SU-DHL-6 (cell line): ENCODE measurements around the gene SNRPD1.
"Not testable (repeated sequence)": the region's sequence is repeated elsewhere in the genome, so short reads cannot be mapped to it uniquely, and the experiment has no call there.

ENCODE experiments used
- EZH2phosphoT487 ChIP-seq: fragments of 200-600 bp; sonication (generic), shearing (Covaris generic); conservative IDR thresholded peaks from 2 replicates; pipeline ENCODE4 v1.6.1; 2018; ENCODE audit warnings: mild to moderate bottlenecking, antibody characterized with exemption, low read length, moderate library complexity, mixed read lengths
- TF ChIP-seq, protein P1 (sequence below): fragments of 200-600 bp; sonication (generic); IDR thresholded peaks from one replicate; pipeline ENCODE4 v1.5.1; 2017; ENCODE audit warnings: antibody characterized with exemption, mild to moderate bottlenecking, low read length, moderate library complexity; ENCODE audit not compliant: insufficient read depth, poor library complexity, severe bottlenecking

DNA sequence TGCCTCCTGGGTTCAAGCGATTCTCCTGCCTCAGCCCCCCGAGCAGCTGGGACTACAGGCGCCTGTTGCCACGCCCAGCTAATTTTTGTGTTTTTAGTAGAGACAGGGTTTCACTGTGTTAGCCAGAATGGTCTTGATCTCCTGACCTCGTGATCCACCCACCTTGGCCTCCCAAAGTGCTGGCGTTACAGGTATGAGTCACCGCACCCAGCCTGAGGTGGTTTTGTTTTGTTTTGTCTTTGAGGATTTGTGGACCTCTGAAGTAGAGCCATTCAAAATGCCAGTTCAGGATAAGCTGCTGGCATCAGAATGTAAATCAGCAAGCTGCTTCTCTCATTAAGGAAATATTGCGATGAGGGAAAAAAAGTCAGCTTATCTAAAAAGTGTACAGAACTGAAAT is 63.2 kb downstream of the SNRPD1 start:
- TF ChIP-seq, protein P1, sequence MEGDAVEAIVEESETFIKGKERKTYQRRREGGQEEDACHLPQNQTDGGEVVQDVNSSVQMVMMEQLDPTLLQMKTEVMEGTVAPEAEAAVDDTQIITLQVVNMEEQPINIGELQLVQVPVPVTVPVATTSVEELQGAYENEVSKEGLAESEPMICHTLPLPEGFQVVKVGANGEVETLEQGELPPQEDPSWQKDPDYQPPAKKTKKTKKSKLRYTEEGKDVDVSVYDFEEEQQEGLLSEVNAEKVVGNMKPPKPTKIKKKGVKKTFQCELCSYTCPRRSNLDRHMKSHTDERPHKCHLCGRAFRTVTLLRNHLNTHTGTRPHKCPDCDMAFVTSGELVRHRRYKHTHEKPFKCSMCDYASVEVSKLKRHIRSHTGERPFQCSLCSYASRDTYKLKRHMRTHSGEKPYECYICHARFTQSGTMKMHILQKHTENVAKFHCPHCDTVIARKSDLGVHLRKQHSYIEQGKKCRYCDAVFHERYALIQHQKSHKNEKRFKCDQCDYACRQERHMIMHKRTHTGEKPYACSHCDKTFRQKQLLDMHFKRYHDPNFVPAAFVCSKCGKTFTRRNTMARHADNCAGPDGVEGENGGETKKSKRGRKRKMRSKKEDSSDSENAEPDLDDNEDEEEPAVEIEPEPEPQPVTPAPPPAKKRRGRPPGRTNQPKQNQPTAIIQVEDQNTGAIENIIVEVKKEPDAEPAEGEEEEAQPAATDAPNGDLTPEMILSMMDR = not testable (repeated sequence)
- TF ChIP-seq EZH2phosphoT487 = not testable (repeated sequence)
